Lower leg skin (tissue), 3 donors: ENCODE results near the gene NCKAP5.

ENCODE experiments used
- CTCF ChIP-seq, 3 donors: fragments of 450-650 bp; IDR thresholded peaks; one replicate each; pipeline ENCODE4 v1.5.1; 2016; ENCODE audit warnings: antibody characterized with exemption in 3 of 3, mild to moderate bottlenecking in 3 of 3, moderate library complexity in 2 of 3
- POLR2A ChIP-seq, 2 donors: fragments of 450-650 bp; IDR thresholded peaks; one replicate each; pipeline ENCODE4 v1.6.1; 2016 to 2017; ENCODE audit warnings: antibody characterized with exemption in 2 of 2, mild to moderate bottlenecking in 1 of 2, moderate library complexity in 1 of 2

DNA sequence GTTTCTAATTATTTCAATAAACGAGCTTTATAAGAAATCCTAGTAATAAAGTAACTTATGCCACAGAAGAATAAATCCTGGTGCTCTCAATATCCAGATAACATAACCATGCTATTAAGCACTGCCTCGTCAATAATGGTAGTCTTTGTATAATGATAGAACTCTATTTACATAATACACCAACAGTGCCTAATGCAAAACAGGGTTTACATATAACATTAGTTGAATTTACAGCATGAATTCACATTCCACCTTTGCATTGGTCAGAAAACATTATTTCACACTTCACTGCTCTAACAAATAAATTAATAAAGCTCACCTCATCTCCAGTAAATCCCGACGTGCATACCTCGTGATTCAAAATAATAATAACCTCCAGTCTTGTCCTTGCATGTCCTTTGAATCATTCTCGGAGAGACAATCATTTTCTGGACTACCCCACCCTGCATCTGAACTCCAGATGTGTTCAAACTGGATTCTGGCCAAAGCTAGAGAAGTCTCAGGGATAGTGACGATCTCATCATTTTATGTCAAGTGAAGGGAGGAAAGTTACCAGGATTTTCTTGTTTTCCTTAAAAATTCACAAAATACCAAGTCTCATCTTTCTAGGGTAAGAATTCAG, 189.2 kb downstream of the NCKAP5 start:
- TF ChIP-seq POLR2A (IDR thresholded peaks at IDR 0.05) (no peak), CTCF (IDR thresholded peaks at IDR 0.05) (no peak)
